HG03060 (cell line): ENCODE data around the gene RSPRY1.

Source experiments
- ATAC-seq: cut with Tn5 transposase; IDR thresholded peaks from one replicate; pipeline ENCODE4 v1.9.1; 2021; ENCODE audit warnings: low read depth, moderate number of reproducible peaks; ENCODE audit not compliant: unreplicated experiment

Gene RSPRY1

DNA sequence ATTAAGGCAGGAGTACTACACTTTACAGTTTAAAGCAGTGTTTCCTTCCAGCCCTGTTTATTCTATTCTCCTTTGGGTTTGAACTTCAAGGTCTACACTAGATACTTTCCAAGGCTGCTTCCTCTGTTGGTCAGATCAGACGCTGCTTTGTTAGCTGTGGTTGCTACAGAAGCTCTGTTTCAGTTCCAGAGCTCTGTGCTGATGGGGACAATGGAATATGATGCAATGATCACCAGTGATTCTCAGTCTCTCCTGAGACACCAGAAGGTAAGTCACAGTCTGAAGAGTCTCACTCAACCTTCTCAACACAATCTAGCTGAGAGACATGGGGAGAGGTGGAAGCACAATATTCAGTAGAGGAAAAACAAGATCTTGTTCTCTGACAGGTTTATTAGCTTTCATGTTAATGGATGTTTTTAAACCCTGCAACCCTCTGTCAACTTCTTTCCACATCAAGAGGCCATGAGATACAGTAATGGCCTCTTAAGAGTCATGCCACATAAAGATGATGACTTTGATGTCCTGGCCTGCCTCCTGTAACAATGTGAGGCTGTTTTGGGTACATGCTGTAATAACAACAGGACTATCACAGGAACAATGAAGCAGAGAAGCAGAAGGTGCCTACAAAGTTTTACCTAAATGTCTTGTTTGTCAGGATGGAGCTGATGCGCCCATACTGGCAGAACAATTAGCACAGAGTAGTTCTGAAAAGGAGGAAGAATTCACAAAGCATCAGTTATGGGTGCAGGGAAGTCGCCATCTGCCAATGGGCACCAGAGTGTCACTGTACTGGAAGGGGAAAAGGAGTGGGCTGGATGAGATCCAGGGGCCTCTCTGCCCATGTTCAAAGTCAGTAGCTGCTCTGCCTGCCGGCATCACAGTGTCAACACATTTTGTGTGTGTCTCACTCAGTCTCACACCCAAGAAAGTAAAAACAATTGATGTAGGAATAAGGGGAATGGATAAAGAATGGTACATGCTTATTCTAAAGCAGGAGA lies 33.7 kb upstream of the RSPRY1 start:
- ATAC-seq, result no peak

DNA sequence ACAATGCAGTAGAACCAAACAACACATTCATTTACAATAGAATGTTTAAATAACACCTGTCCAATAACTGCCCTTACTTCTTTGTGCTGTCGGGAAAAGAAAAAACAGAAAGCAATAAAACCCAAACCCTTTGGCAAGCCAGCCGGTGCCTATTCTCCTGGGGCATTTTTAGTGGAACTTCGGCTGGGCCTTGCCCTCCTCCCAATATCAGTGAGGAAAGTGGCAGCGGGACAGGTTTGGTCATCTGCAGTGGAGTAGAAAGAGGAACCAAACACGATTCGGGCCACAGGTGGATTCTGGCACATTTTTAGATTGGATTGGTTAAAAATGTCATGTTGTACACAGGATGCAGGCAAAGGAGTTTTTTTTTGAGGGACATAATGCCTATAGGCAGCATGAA lies 32.3 kb upstream of the RSPRY1 start:
- no peak for ATAC-seq

DNA sequence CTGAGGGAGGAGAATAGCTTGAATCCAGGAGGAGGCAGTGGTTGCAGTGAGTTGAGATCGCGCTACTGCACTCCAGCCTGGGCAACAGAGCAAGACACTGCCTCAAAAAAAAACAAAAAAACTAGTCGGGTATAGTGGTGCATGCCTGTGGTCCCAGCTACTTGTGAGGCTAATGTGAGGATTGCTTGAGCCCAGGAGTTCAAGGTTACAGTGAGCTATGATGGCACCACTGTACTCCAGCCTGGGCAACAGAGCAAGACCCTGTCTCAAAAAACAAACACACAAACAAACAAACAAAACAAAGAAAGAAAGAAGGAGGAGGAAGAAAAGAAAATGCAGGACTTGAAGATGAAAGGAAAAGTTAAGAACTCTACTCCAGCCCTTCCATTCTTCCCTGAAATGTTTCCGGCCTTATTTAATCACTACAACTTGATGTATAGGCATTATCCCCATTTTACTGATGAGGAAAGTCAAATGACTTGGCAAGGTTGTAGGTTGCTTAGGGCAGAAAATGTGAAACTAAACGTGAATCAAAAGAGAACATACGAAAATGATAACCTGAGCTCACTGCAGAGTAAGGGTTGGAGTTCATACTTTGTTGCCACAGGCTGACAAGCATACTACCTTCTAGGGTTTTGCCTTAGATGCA lies 30.3 kb upstream of the RSPRY1 start:
- no peak for ATAC-seq

DNA sequence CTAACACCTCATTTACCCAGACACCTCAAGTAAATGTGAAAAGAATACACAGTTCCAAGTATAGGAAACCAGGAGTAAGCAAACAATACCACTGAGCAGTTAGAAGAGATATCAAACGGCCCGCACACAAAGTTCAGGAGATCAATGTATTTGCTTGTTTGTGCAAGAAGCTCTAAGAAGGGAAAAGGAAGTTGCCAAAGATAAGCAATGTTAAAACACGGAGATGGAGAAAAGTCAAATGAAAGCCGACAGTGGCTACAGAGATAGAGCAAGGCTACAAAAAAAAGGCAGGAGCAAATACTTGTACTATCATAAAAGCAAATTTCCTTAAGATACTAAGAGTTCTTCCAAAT lies 29.8 kb upstream of the RSPRY1 start:
- no peak for ATAC-seq

DNA sequence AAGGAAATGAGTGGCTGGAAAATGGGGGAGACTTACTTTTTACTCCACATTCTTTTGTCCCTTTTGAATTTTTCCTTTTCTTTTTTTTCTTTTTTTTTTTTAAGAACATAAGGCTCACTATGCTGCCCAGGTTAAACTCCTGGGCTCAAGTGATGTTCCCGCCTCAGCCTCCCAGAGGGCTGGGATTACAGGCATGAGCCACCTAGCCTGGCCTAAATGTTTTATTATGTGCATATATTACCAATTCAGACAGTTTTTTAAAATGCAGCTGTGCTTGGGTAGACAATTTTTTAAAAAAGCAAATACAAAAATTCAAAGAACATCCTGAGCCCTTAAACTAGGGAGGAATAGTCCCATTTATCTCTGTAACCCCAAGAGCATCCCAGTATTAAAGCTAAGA lies 28.6 kb upstream of the RSPRY1 start:
- no peak for ATAC-seq

DNA sequence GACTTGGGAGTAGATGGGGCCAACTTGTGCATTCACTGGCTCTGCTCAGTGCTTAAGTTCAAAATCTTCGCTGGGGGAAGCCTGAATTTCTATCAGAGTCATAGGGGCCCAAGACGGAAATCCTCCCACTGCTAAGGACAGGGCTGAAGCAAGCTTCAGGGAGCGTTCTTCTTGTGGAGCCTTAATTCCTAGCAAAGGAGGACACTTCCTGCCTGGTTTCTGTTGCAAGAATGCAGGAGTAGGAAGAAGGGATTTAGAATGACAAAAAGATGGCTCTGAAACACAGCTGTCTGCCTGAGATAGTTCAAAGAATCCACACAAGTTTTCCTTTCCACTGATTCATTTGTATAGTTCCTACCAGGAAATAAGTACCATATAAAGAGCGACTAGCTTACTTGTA lies 26.7 kb upstream of the RSPRY1 start:
- ATAC-seq, result no peak

DNA sequence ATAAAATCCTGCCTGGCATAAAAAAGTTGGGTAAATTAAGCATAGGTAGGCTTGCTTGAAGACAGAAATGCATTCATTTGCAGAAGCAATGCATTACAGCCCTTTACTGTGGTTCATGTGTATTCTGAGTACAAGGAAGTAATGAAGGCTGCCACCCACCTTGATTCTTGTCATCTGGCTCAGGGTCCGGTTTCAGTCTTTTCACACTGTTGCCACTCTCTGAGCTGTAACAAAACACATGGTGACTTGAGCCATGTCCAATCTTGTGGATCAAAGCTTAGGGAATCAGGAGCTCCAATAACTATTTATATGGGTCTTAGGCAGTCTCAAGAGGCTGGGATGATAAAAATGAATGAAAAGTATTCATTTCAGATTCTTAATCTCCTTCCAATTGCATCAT lies 22.3 kb upstream of the RSPRY1 start:
- ATAC-seq, result no peak

DNA sequence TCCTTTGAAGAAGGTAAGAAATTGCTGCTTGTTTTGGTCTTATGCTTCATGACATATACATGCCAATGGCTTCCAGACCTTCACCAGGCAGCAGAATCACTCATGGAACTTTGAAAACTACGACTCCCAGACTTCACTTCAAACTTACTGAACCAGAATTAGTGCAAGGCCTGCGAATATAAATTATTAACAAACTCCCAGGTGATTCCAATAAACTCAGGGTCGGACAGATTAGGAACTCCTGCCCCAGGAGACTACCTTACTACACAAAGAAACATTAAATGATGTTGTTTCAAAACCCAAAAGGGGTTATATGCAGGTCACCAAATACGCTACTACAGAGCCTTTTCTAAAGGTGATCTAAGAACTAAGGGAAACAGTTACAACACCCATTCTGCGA lies 20.6 kb upstream of the RSPRY1 start:
- no peak for ATAC-seq

DNA sequence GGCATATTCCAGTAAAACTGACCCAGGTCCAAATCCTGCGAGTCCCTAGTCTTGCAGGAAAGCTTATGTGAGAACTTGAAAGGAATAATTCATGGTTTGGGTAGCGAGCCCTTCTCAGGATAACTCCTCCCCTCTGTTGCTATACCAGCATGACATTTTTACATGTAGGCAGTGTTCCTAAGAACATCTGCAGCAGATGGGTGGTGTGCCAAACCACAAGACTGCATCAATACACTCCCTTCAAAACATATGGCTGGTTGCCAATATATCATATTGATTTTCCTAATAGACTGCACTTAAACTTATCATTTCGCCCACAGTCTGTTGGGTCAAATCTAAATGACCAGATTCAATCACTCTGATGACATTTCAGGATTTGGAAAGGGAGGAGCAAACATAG lies 20.2 kb upstream of the RSPRY1 start:
- no peak for ATAC-seq

DNA sequence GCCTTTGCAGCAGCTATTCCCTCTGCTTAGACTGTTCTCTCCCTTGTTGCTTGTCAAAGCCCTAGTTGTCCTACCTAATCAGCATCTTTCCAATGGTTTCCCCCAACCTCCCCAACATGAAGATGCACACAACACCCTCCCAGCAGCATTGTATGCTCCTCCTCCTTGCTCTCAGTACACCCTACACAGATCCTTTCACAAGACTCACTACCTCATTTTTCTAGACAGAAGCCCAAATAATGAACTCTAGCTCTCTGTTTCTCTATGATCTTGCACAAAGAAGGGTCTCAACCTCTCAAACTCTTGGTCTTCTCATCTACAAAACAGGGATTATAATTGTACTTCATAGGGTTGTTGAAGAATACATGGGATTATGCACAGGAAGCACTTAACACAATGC lies 19.7 kb upstream of the RSPRY1 start:
- ATAC-seq, result no peak

DNA sequence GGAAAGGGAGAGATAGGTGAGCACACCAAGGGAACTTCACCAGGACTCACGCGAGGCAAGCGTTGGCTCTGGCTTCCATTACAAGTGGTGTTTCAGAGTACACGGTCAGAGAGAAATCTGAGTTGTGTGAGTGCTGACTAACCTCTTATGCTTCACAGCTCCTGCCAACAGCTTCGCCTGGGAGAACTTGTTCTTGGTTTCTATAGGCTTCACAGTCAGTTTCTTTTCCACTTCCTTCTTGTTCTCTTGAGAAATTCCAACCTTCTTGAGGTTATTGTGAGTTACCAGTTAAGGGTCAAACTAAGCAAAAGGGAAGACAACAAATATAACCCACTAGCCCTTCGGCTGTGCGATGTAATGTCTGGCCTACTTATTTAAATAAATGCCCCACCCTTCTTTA lies 19.2 kb upstream of the RSPRY1 start:
- ATAC-seq, result no peak

DNA sequence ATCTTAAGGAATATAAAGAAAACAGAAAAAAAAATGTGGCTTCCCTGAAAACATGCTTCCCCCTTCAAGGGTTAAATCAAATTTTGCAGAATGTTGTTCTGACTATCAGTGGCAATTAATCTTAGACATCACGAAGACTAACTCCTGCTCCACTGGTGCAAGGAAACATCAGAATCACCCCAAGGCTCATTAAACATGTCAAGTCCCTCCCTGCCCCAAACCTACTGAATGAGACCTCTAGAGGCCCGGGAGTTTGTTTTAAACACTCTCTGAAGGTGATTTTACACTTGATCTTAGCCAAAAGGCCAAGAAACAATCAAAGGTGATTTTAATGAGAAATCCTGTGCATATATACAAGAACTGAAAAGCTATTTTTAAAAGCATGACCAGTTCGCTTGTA lies 18.6 kb upstream of the RSPRY1 start:
- no peak for ATAC-seq

DNA sequence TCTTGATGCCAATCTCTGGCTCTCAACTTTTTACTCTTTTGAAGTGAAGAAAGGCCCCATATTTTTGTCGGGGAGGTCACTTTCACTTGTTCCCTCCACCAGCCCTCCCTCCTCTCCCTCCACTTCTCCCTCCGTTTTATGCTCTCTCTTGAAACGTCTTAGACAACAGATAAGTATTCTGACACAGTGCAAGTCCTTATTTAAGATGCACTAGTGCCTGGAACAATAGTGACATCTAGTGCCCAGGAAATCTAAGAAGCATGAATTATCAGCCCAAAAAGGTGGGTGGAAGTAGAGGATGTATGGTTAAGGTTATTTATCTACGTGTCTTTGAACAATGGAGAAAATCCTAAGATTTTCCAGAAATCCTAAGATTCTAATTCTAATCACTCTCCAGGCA lies 18.2 kb upstream of the RSPRY1 start:
- no peak for ATAC-seq

DNA sequence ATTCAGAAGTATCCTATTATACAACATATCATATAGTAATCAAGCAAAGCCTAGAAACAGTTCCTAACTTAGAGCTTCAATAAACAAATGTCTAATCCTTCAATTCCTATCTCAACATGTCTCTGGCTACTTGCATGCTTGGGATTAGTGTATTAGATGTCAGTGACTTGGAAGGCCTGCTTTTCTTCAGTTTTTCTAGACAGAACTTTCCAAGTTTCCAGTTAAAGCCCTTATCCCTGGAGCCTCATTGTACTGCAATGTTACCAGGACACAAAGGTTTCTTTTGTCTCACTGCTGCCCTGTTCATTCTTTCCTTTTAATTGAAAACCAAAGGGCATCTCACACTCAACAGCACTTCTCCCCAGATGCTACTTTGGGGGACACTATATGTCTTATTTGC lies 16.8 kb upstream of the RSPRY1 start:
- no peak for ATAC-seq

DNA sequence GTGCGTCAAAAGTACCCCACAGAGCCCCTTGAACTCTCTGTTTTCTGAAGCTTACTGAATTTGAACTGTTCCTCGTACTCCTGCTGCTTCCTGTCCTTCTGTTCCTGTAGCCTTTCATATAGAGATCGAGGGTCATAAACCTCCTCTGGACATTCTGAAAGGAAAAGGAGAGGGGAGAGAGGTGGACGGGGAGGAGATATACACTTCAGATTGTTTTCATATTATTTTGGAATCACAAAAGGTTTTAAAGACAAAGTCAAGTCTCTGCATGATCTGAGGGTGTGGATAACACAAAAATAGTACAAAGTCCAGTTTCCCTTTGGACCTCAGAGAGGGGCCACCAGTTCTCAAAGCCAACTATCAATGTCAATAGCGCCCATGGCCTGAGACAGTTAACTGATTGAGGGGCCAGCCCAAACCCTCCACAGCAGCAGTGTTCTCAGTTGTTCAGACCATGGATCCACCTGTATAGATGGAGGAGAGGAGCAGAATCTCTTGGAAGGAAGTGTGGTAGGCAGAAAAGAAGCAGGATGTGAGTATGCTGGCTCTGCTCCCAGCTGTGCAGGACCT lies 13.3 kb upstream of the RSPRY1 start:
- ATAC-seq, result no peak

DNA sequence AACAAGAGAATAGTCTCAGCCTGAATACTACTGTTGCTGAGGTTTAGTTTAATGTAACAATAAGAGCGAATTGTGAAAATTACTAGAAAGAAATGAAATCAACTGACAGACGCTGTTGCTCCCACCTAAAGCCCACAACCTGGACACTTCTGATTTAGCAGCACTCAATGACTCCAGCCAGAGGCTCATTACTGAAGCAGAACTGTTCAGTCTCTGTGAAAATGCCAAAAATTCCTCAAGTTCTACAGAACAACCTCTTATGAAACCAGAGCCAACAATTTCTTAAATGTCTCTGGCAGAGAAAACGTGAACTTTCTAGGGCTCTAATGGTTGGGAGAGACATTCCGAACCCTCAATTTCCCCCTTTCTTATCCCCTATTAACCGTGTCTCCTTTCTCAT lies 10.2 kb upstream of the RSPRY1 start:
- no peak for ATAC-seq

DNA sequence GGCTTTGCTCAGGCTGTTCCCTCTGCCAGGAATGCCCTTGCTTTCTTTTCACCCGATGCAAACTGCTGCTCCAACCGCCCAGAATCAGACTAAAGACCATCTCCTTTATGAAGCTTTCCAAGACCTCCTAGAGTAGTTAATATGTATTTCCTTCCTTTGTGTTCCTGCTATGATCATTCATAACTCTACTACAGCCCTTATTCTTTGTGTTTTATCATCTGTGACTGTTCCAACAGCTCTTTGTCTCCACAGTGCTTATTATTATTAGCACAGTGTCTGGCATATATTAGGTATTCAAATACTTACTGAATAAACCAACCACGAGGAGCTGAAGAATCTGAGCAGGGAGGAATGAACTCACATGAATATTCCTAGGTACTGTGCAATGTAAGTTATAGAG lies 7.9 kb upstream of the RSPRY1 start:
- no peak for ATAC-seq

DNA sequence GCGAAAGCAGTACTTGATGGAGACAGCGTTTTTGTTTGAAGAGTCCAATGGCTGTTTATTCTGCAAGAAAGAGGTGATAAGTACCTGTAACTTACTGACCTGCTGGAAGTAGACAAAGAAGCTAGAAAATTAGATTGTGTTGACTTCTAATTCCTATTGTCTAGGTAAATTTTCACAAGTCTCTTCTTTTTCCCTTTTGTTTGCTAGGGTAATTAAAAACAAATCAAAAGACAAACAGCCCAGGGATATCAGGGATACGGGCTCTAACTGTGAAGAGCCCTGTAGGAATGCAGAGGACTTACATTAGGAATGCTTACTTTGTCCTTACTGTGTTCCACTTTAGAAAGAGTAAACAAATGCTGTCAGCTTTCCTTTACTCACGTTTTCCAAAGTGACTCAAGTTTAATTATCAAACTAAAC lies 7.3 kb upstream of the RSPRY1 start:
- ATAC-seq, result no peak

DNA sequence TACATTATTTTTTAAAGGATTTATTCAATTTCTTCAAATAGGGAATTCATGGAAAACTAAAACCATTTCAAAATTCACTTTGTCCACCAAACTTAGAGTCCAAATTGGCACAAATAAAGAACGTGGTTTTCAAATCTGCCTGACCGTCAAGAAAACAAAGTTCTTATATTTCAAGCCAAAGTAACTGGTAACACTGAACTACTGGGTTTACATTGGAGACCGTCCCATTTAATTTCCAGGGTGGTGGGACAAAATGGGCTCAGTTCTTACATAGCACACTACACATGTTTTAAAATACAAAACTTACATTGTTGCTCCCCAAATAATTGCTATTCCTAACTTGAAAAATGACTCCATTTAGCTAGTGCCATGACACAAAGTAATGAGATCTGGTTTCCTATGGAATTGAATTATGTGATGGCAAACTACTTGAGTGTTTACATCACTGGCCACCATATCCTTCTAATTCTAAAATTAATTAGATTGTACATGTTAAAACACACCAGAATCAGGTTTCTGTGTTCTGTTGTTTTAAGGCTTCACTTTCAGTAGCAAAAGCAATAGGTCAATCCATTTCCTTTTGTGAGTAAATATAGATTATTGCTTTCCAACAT lies 6.8 kb upstream of the RSPRY1 start:
- ATAC-seq, result no peak

DNA sequence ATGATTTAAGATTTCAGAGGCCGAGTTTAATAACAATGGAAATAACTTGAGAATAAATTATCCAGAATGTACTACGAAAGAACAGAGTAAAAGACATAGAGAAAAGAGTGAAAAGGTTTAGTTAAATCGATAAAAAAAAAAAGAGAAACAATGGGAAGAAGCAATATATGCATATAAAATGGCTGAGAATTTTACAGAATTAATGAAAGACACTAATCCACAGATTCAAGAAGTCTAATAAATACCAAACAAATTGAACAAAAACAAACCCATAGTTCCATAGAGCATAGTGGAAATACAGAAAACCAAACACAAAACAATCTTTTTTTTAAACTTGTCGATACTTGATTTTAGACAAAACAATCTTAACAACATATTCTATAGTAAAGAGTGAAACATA lies 2.0 kb upstream of the RSPRY1 start:
- no peak for ATAC-seq

DNA sequence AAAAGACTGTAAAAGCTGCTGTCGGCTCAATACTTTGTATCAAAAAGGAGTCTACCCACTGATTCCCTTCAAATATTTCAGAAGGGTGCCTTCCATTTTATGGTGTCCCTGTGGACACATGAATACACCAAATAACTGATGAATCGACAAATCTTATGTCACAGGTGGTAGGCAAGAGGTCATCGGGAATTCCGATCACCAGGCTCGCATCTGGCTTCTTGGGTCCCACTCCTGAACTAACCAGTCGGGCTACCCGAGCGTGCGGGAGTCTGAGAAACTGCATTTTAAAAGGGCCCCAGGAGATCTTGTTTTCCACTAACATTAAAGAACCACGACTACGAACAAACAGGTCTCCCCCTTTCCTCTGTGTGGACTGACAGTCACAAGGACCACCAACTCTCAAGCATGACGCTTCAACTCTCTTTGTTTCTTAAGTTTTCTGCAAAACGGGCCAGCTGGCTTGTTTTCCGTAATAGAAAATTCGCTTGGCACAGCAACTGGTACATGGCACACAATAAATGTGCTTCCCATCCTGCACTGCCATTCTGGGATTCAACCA lies 1.2 kb upstream of the RSPRY1 start:
- no peak for ATAC-seq
